ENCODE measurements around the gene DNAJC2.
"Not testable (repeated sequence)": the region's sequence is repeated elsewhere in the genome, so short reads cannot be mapped to it uniquely, and the experiment has no call there.

DNA sequence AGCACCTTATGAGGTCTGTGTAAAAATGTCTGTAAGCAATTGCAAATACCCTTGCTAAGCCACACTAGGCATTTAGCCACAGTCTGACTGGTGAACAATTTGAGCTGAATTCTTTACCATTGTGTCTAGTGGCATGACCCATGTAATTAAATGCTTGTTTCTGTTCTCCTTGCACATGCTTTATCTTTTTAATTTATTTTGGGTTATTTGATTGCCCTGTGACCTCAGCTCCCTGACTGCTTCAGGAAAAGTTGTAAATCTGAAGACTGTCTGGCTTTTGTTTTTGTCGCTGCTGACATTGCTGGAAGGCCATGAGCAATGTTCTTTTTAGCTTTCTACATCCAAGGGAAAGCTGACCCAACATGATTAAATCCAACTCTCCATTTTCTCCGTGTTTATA, 78.3 kb downstream of the DNAJC2 start:
- not testable (repeated sequence) for TF ChIP-seq CTCF (conservative IDR thresholded peaks at IDR 0.05; ENCODE audit: low read depth in 2 of 2); EZH2 (IDR thresholded peaks at IDR 0.05; ENCODE audit: low read depth, unreplicated experiment)
